GM12865 (cell line): ENCODE measurements around the gene MGRN1.

Experiments used
- DNase-seq: peaks from one replicate; pipeline ENCODE4 v3.0.0; 2010; ENCODE audit warnings: low read depth
- H3K4me3 ChIP-seq: 2 replicates; pipeline ENCODE4 v1.5.1; 2011; ENCODE audit warnings: mild to moderate bottlenecking, low read depth, low read length, control low read depth
- TF ChIP-seq, protein P1 (sequence below): IDR thresholded peaks from 2 replicates; pipeline ENCODE4 v1.5.1; 2011; ENCODE audit warnings: low read length, control low read depth, low read depth, inconsistent platforms; ENCODE audit not compliant: insufficient read depth; ENCODE audit errors: missing control alignments

Gene MGRN1

DNA sequence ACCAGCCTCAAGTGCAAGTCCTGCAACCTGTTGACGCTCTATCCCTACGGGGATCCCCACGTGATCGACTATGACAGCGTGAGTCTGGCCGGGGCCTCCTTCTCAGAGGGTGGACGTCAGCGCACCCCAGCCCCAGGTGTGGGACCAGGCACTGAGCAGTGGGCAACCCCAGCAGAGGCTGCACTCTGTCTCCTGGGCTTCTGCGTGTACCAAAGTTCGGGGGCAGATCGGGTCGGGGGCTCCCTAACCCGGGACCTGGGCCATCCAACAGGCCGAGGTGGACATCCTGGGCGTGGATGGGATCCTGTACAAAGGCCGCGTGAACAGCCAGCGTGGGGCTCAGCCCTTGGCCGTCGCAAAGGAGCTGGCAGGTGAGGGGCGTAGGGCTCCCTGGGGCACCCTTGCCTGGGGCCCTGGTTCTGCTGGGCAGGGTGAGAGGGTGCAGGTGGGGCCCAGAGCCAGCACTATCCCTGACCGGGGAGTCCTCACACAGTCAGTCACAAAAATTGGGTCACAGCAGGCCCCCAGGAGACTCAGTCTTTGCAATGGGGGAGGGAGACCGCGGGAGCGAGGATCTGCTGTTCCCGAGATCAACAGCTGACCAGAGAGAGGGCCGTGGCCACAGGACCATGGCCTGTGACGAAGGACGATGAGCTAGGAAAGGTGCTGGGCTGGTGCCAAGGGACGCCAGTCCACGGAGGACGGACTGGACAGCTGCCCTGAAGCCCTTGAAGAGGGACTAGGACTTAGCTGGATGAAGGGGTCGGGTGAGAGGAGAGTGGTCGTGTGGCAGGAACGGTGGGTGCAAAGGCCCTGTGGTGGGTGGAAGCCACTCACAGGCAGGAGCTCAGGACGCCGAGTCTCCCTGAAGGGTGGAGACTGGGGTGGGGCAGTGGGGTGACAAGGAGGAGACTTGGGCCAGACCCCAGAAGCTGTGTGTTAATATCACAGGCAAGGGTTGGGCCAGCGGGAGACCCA is 29.9 kb upstream of the MGRN1 start:
- no peak overlapping the region for H3K4me3 ChIP-seq
- TF ChIP-seq, protein P1, sequence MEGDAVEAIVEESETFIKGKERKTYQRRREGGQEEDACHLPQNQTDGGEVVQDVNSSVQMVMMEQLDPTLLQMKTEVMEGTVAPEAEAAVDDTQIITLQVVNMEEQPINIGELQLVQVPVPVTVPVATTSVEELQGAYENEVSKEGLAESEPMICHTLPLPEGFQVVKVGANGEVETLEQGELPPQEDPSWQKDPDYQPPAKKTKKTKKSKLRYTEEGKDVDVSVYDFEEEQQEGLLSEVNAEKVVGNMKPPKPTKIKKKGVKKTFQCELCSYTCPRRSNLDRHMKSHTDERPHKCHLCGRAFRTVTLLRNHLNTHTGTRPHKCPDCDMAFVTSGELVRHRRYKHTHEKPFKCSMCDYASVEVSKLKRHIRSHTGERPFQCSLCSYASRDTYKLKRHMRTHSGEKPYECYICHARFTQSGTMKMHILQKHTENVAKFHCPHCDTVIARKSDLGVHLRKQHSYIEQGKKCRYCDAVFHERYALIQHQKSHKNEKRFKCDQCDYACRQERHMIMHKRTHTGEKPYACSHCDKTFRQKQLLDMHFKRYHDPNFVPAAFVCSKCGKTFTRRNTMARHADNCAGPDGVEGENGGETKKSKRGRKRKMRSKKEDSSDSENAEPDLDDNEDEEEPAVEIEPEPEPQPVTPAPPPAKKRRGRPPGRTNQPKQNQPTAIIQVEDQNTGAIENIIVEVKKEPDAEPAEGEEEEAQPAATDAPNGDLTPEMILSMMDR: no peak

DNA sequence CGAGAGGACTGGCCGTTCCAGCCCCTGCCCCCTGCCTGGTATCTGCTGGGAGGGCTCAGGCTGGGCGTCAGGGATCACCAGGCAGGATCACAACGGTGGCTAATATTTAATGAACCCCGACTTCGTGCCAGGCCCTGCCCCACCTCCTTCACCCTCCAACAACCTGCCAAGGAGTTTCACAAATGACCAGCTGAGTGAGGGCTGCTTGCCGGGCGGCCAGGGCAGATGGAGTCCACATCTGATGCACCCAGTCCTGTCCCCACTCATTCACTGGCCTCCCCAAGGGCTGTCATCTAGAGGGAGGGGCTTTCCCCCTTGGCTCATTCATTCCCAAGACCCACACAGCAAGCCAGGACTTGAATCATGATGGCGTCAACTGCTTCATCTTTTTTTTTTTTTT is 27.5 kb upstream of the MGRN1 start:
- H3K4me3 ChIP-seq: no peak overlapping the region
- DNase-seq: no peak
- TF ChIP-seq, protein P1: no peak

More for the DNA sequence above, 29.9 kb upstream of the MGRN1 start:
- no peak for DNase-seq

DNA sequence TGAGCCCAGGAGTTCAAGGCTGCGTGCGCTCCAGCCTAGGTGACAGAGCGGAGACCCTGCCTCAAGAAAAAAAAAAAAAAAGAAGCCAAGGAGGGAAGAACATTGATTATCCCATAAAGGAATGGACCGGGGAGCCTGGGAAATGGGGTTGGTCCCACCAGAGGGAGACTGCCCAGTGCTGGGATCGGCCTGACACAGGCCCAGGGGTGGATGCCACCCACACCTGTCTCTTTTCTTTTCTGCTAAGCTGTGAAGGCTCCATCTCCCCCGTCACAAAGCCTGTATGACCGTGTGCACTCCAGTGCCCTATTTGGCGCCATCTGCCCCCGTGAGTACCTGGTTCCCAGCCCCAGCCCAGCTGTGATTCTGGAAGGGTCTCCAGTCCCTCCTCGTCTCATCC is 25.6 kb upstream of the MGRN1 start:
- no peak overlapping the region for H3K4me3 ChIP-seq
- TF ChIP-seq, protein P1: no peak
- DNase-seq: no peak

DNA sequence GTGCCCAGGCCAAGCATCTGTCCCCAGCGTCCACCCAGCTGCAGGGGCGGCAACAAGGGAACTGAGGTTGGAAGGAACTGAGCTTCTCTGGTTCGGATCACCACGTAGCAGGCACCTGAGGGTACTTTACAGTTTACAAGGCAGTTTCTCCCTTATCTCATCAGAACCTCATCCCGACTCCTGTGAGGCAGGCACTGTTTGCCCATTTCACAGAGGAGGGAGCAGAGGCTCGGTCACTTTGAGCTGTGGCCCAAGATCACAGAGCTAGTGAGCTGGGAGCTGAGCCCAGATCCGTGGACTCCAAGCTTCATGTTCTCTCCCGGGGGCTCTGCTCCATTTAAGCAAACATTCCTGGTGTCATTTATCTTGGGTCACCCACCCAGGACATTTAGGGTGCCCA is 25.1 kb upstream of the MGRN1 start:
- no peak overlapping the region for H3K4me3 ChIP-seq
- TF ChIP-seq, protein P1: no peak
- DNase-seq: no peak

DNA sequence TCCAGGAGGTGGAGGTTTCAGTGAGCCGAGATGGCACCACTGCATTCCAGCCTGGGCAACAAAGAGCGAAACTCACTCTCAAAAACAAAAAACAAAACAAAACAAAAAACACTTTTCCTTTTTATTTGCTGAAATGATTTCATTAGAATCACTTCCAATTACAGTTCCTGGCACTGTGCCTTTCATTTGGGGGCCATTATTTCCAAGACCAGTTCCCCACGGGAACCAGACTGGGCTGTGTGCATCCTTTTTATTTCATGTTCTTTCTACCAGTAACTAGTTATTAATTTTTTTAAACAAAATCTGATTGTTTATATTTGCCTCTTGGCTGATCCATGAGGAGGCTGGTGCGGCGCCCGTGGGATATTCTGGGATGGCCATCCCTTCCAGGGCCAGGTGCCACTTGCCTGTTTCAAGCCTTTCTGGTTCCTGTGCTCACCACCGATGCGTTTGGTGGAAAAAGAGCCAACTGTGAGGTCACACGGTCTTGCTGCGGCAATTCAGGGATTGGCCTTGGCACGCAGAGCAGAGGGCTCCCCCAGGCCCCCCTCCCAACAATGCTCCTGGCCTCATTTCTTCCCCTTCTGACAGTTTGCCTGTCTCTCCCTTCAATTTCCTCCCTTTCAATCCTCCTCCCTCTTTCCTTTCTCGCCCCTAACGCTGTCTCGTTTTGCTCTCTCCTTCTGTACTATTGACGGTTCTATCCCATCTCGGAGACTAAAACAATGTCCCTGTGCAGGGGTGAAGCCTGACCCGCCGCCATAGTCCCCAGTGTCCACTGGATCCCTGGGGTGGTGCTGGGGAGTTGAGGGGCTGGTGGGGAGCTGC is 23.4 kb upstream of the MGRN1 start:
- DNase-seq: no peak
- H3K4me3 ChIP-seq: no peak overlapping the region
- TF ChIP-seq, protein P1: no peak

DNA sequence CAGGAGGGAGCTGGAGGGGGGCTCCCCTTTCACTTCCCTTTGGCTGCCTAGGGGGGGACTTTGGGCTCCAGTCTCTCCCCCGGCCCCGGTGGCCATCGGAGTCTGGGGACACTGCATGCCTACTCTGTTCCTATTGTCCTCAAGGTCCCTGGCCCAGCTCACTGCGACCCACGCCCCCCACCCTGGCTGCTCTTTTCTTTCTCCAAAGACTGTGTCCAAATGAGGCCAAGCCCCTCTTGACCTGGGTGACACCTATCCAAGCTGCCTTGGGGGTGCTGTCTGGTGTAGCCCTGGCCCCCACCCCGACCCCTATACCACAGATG is 22.8 kb upstream of the MGRN1 start:
- no peak overlapping the region for H3K4me3 ChIP-seq
- TF ChIP-seq, protein P1: no peak
- DNase-seq: no peak
